Kidney tubule cell (primary cell): ENCODE data around the gene ZNF354B.
A peak's percentile ranks its signal among the peaks of the same experiment; 100 is the strongest.
"Not testable (repeated sequence)": the region's sequence is repeated elsewhere in the genome, so short reads cannot be mapped to it uniquely, and the experiment has no call there.

Experiments used
- DNase-seq: peaks from one replicate; pipeline ENCODE4 v3.0.0-alpha.2; 2018; ENCODE audit warnings: low spot score

The ZNF354B gene

DNA sequence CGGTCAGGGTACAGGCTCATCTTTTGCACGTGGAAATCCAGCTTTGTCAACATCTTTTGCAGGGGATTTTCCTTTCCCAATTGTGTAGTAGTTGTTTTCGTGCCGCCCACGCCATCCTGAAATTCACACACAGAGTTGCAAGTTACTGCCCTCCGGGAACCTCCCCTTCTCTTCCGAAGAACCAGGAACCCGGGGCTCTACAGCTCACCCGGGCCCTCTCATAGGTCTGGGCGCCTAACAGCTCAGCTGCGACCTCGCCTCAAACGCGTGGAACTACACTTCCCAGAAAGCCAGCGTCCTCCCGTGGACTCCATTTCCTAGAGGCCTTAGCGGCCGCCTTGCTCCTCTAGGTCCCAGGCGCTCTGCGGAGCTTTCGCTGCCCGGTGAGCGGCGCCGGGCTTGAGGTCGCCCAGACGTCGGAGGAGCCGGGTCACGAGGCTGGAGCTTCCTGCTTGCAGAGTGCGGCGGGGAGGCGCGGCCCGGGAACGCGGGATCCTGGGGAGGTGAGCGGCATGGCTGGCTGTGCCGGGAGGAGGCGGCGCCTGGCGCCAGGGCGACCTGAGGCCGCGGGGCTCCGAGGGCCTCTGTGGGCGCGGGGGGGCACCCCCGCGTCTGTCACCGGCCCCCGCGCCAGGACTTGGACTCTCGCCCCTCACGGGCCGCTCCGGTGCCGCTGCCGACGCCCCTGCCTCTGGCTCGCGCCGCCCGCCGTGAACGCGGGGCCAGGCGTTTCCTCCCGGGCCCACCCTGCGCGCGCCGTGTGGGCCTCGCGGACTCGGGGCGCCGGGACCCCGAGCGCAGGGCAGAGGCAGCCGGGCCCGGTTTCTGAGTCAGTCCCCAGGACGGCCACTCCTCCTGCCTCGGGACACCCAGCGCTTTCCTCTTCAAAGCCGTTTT is at the start of gene ZNF354B:
ZNF354B (plus strand) TSS at position 329 of the 897 bp plus-strand sequence. CDS start 1,095 bp downstream, outside the sequence.
- peak; percentile 94 for DNase-seq

DNA sequence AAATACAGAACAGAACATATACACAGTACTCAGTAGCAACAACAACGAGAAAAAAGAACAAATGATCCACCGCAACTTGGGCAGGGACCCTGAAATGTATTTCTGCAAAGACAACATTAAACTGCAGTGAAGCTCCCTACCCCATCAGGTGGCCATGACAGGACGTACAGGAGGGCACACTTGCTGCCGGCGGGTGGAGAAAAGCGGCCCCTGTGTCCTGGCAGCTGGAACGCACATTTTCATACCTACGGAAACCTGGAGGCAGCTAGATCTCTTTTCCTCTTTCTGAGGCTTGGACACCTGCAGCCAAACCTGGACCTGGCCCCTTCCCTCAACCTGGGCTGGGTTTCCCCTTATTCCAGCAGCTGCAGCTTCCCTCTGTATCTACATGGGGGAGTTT is 42.2 kb upstream of the ZNF354B start:
- DNase-seq: no peak

DNA sequence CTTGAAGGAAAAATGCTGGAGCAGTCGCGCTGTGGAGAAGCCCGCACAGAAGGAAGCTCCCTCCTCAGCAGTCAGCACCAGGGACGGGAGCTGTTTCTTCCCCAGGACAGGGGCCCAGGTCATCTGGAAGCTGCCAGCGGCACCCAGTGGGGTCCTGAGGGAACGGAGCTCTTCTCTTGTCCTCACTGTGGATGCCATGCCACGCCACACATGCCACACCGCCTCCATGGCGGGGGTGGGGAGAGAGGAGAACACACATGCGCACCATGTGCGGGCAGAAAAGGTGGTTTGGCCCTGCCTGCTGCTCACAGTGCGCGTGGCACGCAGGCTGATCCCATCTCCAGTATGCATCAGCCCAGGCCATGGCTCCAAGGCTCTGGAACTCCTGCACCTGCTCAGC is 41.7 kb upstream of the ZNF354B start:
- DNase-seq: peak; percentile 2

DNA sequence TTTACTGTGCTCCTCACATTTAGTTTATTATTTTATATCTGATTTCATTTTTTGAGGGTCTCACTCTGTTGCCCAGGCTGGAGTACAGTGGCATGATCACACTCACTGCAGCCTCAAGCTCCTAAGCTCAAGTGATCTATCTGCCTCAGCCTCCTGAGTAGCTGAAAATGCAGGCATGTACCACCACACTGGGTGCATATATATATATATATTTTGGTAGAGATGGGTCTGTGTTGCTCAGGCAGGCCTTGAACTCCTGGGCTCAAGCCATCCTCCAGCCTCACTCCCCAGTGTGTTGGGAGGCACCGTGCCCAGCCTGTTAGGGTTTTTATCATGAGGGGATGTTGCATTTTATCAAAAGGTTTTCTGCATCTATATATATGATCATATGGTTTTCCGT is 39.8 kb upstream of the ZNF354B start:
- DNase-seq: no peak

DNA sequence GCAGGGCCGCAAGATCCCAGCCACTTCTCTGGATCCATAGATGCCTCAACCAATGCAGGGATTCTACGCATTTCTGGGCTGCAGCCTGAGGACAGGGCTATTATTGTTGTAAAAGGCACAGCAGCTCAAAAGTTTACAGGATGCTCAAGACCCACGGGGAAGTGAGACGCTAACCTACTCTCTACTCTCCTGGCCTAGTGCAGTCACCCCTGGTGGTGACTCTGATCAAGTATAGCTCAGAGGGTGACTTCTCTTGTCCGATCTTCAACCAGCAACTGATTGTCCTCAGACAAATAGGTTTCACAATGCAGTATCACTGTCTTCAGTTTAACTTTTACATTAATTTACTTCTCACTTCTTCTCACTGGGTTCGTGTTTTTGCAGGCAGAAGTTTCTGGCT is 34.3 kb upstream of the ZNF354B start:
- no peak for DNase-seq

DNA sequence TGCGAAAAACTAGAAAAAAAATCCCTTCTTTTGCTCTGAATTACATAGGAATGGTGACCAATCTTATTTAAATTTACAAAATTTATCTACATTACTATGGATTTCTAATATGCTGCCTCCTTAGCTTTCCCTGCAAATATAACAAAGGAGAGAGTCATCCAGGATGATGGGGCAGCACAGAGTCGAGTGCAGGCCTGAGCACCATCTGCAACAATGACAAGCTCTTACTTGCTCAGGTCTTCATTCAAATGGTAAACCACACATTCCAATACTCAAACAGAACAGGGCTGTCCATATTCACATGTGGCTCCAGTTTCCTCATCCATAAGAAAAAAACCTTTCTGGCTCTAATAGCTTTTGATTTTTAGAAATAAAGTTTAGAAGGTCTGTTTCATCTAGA is 33.5 kb upstream of the ZNF354B start:
- DNase-seq: no peak

DNA sequence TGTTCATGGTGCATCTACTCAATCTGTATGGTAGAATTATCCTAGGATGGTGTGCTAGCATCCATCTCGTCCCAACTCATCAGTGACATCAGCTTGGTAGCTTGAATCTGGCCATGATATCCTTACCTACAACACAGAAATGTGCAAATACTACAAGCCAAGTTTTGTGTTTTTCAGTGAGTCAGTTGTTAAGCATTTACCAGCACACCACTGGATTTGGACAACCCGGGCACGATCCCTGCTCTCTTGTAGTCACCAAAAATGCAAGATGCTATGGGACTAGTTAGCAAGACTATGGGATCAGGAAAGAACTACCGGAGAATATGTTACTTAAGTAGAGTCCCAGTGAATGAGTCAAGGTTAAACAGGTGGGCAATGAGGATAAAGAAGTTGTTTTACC is 32.1 kb upstream of the ZNF354B start:
- DNase-seq: no peak

DNA sequence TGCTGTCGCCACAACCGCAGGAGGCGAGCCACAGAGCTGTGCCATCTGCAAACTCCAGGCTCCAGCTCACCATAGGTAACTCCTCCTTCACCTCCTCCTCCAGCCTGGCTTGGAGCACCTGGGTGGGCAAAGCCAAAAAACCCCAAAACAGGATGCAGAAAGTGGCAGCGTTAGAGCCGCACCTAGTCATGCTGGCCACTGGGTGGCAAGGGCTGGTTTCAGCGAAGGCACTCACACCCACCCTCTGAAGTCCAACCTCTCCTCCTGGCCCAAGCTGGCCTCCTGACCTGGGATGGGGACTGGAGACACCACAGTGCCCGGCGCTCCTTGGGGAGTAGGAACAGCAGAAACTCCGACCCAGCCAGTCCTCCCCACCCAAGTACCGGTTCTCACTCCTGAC is 28.7 kb upstream of the ZNF354B start:
- DNase-seq: no peak

DNA sequence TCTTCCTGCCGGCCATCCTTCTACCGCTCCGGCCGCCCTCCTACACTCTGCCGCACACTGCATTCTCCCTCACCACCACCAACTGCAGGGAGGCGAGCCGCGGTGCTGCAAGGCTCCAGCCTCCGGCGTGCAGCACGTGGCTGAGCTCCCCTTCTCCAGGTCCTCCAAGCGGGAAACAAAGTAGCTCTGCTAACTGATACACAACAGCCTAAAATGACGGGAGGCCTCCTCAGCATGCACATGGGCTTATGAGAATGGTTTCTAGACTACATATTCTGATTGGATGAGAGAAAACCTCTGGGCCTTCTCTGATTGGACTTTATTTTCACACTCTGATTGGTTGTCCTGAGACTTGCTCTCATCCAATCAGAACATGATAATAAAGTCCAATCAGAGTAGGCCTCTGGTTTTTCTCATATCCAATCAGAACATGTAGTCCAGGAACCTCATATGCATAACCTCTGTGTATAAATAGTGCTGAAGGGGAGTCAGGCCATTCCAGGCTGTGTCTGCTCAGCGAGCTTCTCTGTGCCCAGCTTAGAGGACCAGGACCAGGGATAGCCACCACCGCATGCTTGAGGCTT is 27.0 kb upstream of the ZNF354B start:
- no peak for DNase-seq

DNA sequence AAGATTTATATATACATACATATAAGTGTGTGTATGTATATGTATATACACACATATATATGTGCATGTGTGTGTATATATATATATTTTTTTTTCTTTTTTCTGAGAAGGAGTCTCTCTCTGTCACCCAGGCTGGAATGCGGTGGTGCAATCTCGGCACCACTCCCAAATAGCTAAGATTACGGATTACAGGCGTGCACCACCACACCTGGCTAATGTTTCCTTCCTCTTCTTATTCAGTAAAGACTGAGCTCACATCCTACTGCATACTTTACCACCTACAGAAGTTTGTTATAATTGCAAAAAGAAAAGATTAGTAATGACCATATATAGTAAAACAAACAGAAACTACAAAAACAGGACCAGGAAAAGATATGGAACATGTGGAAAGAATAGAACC is 23.1 kb upstream of the ZNF354B start:
- no peak for DNase-seq

DNA sequence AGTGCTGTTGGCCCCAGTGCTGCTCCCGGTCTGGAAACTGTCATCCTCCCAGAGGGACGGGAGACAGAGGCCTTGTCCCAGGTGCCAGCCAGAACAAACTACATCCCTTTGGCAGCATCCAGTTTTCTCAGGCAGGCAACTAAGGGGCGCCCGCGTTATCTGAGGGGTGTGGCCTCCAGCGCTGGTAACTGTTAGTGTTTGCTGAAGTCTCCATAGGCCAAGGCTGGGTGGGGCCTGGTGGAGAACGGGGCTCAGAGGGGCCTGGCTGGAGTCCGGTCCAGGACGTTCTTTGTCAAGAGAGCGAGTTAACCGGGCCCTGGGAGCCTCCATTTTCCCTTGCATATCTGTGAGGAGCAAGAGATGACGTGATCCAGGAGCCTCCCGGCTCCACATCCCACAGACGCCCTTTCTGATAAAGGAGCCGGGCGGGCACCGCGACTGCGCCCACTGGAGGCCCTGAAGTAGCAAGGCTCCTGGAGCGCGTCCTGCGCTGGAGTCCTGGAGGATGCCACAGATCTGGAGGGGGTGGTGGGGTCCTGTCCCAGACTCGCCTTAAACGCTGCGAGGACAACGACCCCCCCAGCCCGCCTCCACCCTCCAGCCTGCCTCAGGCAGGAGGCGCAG is 20.9 kb upstream of the ZNF354B start:
- DNase-seq: not testable (repeated sequence)

DNA sequence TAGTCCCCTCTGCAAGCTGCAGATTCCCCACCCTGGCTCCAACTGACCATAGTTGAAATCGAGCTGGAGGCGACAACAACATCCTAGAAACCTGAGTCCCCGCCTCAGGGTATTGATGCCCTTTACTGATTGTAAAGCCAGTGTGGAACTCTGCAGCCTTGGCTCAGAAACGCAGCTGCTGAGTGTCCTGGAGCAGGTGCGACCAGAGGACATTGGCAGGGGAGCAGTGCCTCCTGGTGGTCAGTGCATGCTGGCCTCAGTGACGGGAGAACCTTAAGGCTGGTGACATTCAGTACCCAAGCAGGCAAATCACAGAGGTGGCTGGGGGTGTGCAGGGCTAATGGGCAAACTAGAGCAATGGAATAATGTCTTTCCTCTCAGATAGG is 20.4 kb upstream of the ZNF354B start:
- DNase-seq: peak; percentile 63

DNA sequence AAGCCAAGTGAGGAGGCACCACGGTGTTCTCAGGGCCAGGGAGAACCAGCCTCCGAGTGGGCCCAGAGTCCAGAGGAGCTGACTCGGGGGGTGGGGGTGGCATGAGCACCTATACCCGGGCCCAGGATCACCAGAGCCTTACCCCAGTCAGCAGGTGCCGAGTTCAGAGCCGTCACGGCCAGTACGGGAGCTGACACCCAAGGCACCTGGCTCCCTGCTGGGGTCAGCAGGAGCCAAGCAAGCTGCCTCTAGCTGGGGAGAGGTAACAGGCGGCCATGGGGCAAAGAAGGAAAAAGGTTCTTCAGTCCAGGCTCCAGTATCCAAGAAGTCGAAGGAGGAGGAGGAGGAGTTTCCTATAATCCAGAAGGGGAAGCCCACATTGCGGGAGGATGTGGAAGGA is 19.4 kb upstream of the ZNF354B start:
- not testable (repeated sequence) for DNase-seq

DNA sequence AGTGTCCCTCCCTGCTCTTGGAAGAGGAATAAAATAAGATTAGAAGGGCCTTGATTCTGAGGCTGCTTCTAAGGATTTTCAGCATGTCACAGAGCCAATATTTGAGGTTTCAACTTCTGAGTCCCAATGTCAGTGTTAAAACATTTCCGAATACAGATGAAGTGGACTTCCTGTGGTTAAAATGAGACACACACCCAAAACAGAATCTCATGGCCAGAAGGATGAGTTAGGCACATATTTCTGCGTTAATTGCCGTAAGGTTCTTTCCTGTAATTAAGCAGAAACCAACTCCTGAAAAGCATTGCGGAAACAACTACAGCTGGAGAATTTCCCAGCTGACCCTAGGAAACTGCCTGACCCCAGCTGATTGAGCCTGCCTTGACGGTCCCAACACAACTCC is 10.4 kb upstream of the ZNF354B start:
- no peak for DNase-seq

DNA sequence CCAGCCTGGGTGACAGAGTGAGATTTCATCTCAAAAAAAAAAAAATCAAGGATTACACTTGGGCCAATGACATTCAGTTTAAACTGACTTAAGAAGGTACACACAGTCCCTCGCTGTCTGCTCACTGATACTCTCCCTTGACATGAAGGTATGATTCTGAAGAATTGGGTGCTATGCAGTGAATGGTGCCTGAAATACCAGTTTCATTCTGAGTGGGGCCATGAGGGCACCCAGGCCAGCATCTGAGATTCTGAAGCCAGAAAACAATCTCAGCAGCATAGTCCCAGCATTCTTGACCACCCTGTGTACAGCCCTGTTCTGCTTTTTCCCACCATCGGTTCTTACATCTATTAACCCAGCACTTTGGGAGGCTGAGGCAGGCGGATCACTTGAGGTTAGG is 7.8 kb upstream of the ZNF354B start:
- DNase-seq: no peak

DNA sequence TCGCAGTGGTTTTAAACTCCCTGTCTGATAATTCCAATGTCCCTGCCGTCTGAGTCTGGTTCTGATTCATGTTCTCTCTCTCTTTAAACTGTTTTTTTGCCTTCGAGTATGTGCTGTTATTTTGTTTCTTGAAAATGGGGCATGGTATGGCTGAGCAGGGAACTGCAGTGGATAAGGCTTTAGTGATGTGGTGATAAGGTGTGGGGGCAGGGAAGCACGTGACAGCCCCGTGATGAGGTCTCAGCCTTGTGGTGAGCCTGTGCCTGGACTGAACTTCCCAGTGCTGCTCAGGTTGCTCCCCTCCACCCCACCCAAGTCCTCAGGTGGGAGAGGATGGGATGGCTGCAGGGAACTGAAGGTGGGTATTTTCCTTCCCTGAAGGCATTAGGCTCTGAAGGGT is 5.5 kb upstream of the ZNF354B start:
- DNase-seq: no peak

DNA sequence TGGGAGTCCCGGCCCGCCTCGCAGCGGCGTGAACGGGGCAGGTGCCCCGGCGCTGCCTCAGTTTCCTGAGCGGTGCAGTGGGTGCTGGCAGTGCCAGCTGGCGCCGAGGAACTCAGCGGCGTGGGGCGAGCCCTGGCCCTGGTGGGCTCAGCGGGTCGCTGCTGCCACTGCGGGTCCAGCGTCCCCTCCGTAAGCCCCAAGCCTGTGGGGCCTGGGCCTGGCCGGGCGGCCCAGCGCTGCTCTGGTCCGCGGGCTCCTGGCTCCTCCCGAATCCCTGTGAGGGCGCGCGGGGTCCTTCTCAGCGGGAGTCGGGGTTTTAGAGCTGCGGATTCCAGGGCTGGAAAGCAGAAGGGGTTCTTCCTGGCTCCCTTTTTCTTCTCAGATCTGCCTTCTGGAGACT is 862 bp downstream of the ZNF354B start:
- DNase-seq: not testable (repeated sequence)

DNA sequence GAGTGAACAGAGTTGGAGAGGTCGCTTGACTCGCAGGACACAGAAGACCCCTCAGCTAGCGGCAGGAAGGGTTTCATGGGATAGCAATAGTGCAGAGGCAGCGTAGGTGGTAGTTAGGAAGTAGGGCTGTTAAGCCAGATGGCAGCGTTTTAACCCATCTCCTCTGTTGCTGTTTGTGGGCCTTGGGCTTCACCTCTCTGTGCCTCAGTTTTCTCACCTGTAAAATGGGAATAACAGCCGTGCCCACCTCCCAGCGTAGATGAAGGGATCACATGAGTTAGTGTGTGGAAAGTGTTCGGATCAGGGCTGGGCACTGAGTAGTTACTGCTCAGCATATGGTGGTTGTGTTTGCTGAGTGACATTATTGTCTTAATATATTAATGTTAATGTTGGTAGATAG is 1.9 kb downstream of the ZNF354B start:
- DNase-seq: no peak

DNA sequence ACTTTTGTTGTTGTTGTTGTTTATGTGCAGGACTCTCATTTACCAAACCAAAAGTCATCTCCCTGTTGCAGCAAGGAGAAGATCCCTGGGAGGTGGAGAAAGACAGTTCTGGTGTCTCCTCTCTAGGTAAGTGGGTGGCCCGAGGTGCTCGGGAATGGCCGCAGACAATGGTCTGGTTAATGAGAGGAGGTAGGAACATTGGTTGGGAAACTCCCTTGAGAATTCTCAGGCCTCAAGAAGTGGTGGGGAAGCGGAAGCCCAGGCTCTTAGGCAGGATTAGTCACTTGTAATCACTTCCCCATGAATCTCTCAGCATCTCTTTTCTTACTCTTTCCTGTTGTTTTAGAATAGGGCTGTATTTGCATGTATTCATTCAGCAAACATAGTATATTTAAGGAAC is 7.2 kb downstream of the ZNF354B start:
- DNase-seq: peak; percentile 39

DNA sequence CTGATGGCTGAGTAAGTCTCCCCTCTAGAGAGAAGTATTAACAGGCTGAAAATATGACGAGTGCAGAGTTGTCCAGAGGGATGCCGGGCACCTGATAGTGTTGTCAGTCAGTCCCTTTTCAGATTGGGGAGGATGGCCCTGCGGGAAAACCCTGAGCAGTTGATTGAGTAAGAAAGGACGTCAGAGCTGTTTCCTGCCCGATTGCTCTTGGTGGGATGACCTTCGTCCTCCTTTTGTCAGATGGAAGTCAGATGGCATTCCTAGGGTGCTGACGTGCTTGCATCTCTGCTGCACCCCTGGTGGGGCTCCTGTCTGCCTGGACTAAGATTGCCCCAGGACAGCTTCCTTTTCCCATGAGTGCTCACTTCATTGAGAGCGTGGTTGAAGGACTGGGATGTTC is 9.8 kb downstream of the ZNF354B start:
- no peak for DNase-seq

DNA sequence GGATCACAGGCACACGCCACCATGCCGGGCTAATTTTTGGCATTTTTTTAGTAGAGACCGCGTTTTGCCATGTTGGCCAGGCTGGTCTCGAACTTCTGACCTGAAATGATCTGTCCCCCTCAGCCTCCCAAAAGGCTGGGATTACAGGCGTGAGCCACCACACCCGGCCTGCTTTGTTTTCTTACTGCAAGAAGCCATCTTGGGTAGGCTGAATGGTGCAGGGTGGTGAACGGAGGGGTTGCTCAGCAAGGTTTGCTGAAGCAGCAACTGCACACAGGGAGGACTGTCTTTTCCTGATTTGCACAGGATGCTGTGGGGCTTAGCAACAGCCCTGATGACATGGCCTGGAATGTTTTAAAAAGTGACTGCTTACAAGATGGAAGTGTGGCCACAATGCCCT is 10.7 kb downstream of the ZNF354B start:
- no peak for DNase-seq

DNA sequence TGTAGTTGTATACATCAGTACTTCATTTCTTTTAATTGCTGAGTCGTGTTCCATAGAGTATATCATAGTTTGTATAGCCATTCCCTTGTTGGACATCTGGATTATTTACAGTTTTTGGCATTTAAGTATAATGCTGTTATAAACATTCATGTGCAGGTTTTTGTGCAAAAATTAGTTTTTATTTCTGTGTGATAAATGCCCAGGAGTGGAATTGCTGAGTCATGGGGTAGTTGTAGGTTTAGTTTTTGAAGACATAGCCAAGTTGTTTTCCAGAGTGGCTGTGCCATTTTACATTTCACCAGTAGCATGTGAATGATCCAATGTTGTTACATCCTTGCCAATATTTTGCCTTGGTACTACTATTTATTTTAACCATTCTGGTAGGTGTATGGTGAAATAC is 12.5 kb downstream of the ZNF354B start:
- DNase-seq: no peak

DNA sequence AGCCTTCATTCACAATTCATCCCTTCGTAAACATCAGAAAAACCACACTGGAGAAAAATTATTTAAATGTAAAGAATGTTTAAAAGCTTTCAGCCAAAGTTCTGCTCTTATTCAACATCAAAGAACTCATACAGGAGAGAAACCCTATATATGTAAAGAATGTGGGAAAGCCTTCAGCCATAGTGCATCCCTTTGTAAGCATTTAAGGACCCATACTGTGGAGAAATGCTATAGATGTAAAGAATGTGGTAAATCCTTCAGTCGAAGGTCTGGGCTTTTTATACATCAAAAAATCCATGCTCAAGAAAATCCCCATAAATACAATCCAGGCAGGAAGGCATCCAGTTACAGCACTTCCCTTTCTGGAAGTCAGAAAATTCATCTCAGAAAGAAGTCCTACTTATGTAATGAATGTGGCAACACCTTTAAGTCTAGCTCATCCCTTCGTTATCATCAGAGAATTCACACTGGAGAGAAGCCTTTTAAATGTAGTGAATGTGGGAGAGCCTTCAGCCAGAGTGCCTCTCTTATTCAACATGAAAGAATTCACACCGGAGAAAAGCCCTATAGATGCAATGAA is 23.5 kb downstream of the ZNF354B start:
- not testable (repeated sequence) for DNase-seq
